Measurements from ENCODE around the gene ZSCAN4.

DNA sequence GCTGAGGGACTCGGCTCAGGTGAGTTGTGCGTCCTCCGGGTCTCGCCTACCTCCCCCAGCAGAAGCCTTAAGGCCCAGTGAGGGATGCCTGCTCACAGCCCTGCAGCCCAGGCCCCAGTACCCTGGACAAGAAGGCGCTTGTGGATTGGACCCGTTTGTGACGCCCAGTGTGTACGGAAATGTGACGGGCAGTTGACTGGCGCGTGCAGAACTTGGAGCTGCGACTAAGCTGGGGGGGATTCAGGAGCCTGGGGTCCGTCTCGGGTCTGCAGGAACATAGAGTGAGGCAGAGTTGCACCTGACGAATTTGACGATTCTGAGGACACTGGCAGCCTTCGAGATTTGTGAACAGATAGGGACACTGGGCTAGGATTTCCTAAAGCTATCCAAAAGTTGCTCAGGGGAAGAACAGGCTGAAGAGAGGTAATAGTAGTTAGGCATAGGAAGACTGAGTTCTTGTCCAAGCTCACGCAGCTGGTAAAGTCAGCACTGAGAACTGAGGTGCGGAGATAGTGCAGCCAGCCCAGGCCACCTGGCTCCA, 13.6 kb downstream of the ZSCAN4 start:
- TF ChIP-seq GABPA (IDR thresholded peaks at IDR 0.05 in 1 of 2, conservative IDR thresholded peaks at IDR 0.05 in 1 of 2) (no peak), YY1 (IDR thresholded peaks at IDR 0.05) (no peak), CTCF (IDR thresholded peaks at IDR 0.05; ENCODE audit: low read depth, low read length, missing input control) (no peak), RXRA (IDR thresholded peaks at IDR 0.05) (no peak), MAX (IDR thresholded peaks at IDR 0.05) (no peak), RAD21 (IDR thresholded peaks at IDR 0.05) (no peak), EGR1 (IDR thresholded peaks at IDR 0.05; ENCODE audit: low read depth in 2 of 2) (no peak), FOXA1 (IDR thresholded peaks at IDR 0.05) (no peak), TAF1 (conservative IDR thresholded peaks at IDR 0.05) (no peak), NR2F2 (IDR thresholded peaks at IDR 0.05) (no peak), REST (IDR thresholded peaks at IDR 0.05) (no peak)
- TF ChIP-seq, protein P1, sequence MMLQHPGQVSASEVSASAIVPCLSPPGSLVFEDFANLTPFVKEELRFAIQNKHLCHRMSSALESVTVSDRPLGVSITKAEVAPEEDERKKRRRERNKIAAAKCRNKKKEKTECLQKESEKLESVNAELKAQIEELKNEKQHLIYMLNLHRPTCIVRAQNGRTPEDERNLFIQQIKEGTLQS (IDR thresholded peaks at IDR 0.05), result no peak
